ENCODE measurements around the gene IFT122. TPM values are rescaled to one million over a fixed set of nuclear protein-coding genes. Genes with fewer than 3 reads are reported as not detected.

IFT122 gene
- total RNA-seq, 4 donors from 2014 or later, result 9.5 to 47.6 (median 24.5) TPM

DNA sequence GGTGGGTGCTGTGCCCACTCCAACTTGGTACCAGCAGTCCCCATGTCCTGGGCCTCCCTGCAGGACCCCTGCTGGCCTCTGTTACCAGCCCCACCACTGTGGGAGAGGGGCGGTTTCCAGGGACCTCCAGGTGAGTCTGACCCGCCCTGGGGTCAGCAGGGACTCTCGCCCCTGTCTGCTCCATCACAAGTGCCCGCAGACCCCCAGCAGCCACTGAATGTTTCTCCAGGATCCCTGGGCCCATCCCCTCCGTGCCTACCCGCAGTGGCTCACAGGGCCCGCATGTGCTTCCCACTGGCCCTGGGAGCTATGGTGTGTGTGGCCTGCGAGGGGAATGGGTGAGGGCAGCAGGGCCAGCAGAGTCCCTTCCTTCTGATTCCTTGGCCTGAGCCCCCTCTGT is 78.6 kb downstream of the IFT122 start:
- Histone ChIP-seq H3K4me3 (no peak overlapping the region), H3K4me1 (no peaks in the 10 kb centered on the region), H3K27me3 (no peaks in the 10 kb centered on the region), H3K36me3 (peaks cover 60% of the 10 kb centered on the region), H3K27ac (no peak overlapping the region), H3K9me3 (no peaks in the 10 kb centered on the region)
- no peak for DNase-seq (ENCODE audit: low spot score in 2 of 2)
- TF ChIP-seq POLR2AphosphoS5 (IDR thresholded peaks at IDR 0.05) (no peak), POLR2A (IDR thresholded peaks at IDR 0.05) (no peak), EP300 (IDR thresholded peaks at IDR 0.05) (no peak)
- TF ChIP-seq, protein P1, sequence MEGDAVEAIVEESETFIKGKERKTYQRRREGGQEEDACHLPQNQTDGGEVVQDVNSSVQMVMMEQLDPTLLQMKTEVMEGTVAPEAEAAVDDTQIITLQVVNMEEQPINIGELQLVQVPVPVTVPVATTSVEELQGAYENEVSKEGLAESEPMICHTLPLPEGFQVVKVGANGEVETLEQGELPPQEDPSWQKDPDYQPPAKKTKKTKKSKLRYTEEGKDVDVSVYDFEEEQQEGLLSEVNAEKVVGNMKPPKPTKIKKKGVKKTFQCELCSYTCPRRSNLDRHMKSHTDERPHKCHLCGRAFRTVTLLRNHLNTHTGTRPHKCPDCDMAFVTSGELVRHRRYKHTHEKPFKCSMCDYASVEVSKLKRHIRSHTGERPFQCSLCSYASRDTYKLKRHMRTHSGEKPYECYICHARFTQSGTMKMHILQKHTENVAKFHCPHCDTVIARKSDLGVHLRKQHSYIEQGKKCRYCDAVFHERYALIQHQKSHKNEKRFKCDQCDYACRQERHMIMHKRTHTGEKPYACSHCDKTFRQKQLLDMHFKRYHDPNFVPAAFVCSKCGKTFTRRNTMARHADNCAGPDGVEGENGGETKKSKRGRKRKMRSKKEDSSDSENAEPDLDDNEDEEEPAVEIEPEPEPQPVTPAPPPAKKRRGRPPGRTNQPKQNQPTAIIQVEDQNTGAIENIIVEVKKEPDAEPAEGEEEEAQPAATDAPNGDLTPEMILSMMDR (IDR thresholded peaks at IDR 0.05), result no peak
- WGBS, result 88% methylated on average over 6 of the region's 8 CpGs

DNA sequence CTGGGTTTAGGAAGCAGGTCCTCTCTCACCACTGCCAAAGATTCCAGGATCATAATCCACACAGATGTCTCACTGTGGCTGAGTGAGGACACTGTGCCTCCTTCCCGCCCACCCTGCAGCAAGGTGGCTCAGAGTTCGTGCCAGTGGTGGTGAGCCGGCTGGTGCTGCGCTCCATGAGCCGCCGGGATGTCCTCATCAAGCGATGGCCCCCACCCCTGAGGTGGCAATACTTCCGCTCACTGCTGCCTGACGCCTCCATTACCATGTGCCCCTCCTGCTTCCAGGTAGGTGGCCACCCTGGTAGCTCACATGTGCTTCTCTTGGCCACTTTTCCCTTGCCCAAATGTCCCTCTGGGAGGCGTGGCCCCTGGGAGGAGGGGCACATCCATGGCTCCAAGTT is 79.4 kb downstream of the IFT122 start:
- Histone ChIP-seq H3K4me1 (no peaks in the 10 kb centered on the region), H3K9me3 (no peaks in the 10 kb centered on the region), H3K27ac (no peak overlapping the region), H3K27me3 (no peaks in the 10 kb centered on the region), H3K4me3 (no peak overlapping the region), H3K36me3 (peaks cover 51% of the 10 kb centered on the region)
- WGBS, result 95% methylated on average over 10 of the region's 10 CpGs
- no peak for DNase-seq (ENCODE audit: low spot score in 2 of 2)
- no peak for TF ChIP-seq EP300 (IDR thresholded peaks at IDR 0.05)
- TF ChIP-seq, protein P1 (IDR thresholded peaks at IDR 0.05), result no peak
- no peak for TF ChIP-seq POLR2A (IDR thresholded peaks at IDR 0.05)
- TF ChIP-seq POLR2AphosphoS5 (IDR thresholded peaks at IDR 0.05), result no peak

DNA sequence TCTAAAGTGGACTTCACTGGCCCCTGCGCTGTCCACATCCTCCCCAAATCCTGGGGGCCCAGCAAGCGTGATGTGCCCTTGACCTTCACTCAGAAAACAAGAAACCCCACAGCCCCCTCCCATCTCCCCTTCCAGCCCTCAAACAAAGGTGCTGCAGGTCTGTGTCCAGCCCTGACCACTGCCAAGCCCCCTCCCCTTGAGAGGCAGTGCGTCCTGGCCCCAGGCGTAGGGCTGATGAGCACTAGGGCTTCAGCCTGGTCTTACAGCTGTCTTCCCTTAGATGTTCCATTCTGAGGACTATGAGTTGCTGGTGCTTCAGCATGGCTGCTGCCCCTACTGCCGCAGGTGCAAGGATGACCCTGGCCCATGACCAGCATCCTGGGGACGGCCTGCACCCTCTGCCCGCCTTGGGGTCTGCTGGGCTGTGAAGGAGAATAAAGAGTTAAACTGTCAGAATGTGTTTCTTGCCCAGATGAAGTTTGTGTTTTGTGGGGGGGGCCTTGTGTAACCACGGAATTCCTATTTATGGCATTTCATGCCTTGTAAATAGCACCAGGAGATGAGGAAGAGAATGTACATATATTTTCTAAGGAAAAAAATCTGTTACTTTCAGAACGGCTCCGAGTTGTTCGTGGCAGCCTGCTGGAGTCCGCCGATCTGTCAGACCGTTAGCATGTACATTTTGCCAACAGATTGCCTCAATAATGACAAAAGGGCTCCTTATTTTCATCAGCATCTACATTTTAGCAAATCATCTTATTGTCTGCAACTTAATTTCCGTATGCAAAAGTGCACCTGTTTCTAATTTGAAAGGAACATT is 80.1 kb downstream of the IFT122 start:
- H3K4me3 ChIP-seq, result no peak overlapping the region
- no peaks in the 10 kb centered on the region for H3K27me3 ChIP-seq
- TF ChIP-seq EP300 (IDR thresholded peaks at IDR 0.05) (no peak), POLR2AphosphoS5 (IDR thresholded peaks at IDR 0.05) (no peak), POLR2A (IDR thresholded peaks at IDR 0.05) (no peak)
- TF ChIP-seq, protein P1 (IDR thresholded peaks at IDR 0.05), result no peak
- H3K36me3 ChIP-seq, result peaks cover 44% of the 10 kb centered on the region
- no peak for DNase-seq (ENCODE audit: low spot score in 2 of 2)
- WGBS, result 90% methylated on average over 14 of the region's 15 CpGs
- no peaks in the 10 kb centered on the region for H3K4me1 ChIP-seq
- no peak overlapping the region for H3K27ac ChIP-seq
- no peaks in the 10 kb centered on the region for H3K9me3 ChIP-seq

DNA sequence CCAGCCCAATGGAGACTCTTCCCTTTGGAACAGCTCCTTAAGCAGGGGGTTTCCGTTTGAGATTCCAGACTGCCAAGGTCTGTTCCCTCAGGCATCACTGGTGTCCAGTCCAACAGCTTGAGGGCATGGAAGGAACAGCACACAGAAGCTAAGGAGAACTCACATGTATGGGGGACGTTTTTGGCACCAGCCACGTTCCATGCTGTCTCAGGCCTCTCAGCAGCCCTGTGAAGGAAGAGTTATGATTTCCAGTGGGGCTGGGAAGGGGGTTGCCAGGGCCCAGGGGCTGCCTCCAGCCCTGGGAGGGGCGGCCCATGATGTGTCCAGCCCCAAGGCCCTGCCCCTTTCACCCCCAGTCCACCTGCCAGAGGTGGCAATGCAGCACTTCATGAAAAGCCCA is 80.9 kb downstream of the IFT122 start:
- Histone ChIP-seq H3K36me3 (peaks cover 38% of the 10 kb centered on the region), H3K4me3 (no peak overlapping the region), H3K4me1 (no peaks in the 10 kb centered on the region), H3K9me3 (no peaks in the 10 kb centered on the region), H3K27ac (no peak overlapping the region), H3K27me3 (no peaks in the 10 kb centered on the region)
- no peak for DNase-seq (ENCODE audit: low spot score in 2 of 2)
- 44% methylated on average over 1 of the region's 4 CpGs for WGBS
- TF ChIP-seq POLR2AphosphoS5 (IDR thresholded peaks at IDR 0.05) (no peak), POLR2A (IDR thresholded peaks at IDR 0.05) (no peak), EP300 (IDR thresholded peaks at IDR 0.05) (no peak)
- TF ChIP-seq, protein P1 (IDR thresholded peaks at IDR 0.05), result no peak

DNA sequence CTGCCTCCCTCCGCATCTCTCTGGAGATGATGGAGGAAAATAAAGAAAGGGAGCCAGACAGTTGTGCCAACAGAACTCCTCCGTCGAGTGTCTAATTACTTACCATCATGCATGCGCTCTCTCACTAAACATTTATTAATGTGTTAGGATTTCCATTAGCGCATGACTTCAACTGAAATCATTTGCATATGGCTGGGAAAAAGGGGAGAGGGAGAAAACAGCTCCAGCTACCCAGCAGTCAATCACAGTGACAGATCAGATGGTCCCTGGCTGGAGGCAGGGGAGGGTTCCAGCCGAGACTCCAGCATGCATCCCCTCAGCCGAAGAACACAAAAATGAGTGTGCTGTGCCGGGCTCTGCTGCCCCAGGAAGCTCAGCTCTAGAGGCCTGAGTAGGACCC is 81.6 kb downstream of the IFT122 start:
- Histone ChIP-seq H3K4me3 (no peak overlapping the region), H3K27ac (no peak overlapping the region), H3K4me1 (no peaks in the 10 kb centered on the region), H3K9me3 (no peaks in the 10 kb centered on the region), H3K27me3 (no peaks in the 10 kb centered on the region), H3K36me3 (peaks cover 32% of the 10 kb centered on the region)
- no peak for DNase-seq (ENCODE audit: low spot score in 2 of 2)
- TF ChIP-seq POLR2AphosphoS5 (IDR thresholded peaks at IDR 0.05) (no peak), EP300 (IDR thresholded peaks at IDR 0.05) (no peak), POLR2A (IDR thresholded peaks at IDR 0.05) (no peak)
- TF ChIP-seq, protein P1 (IDR thresholded peaks at IDR 0.05), result no peak
- WGBS, result 68% methylated on average over 8 of the region's 8 CpGs
